Mesenteric fat pad (tissue), 1 donor: ENCODE measurements around the gene NABP2. TPM values are rescaled to one million over a fixed set of nuclear protein-coding genes. Genes with fewer than 3 reads are reported as not detected.
A peak's percentile ranks its signal among the peaks of the same experiment; 100 is the strongest.
"Not testable (repeated sequence)": the region's sequence is repeated elsewhere in the genome, so short reads cannot be mapped to it uniquely, and the experiment has no call there.

Experiments used
- DNase-seq: peaks from one replicate; pipeline ENCODE4 v3.0.0-alpha.2; 2020; ENCODE audit warnings: low spot score
- long read RNA-seq: library from polyadenylated mRNA; unstranded; transcript quantifications from one replicate; pipeline ENCODE4 v2.0.0, GENCODE V29; 2020
- total RNA-seq: library from RNA; stranded (reverse); fragmentation: NEBNext Ultra II Directional; extraction: Animal tissue kit (Norgen Biotek cat#: 25700); gene quantifications from one replicate; pipeline ENCODE4 v1.2.1, GENCODE V29; 2021
- donor health status: DM: yes; HTN: yes; CAD: no.

Gene NABP2
- total RNA-seq = 18.2 TPM
- long read RNA-seq, transcript NABP2-203 (6 exons, 1,775 nt) = minor isoform, 11 of 67 reads
- long read RNA-seq, transcript NABP2-201 (7 exons, 1,417 nt) = major isoform, 49 of 67 reads
- long read RNA-seq, partial matches to known transcripts = 1 of 67 reads
- long read RNA-seq, other reads (novel, unspliced or antisense) = 3 of 67 reads

DNA sequence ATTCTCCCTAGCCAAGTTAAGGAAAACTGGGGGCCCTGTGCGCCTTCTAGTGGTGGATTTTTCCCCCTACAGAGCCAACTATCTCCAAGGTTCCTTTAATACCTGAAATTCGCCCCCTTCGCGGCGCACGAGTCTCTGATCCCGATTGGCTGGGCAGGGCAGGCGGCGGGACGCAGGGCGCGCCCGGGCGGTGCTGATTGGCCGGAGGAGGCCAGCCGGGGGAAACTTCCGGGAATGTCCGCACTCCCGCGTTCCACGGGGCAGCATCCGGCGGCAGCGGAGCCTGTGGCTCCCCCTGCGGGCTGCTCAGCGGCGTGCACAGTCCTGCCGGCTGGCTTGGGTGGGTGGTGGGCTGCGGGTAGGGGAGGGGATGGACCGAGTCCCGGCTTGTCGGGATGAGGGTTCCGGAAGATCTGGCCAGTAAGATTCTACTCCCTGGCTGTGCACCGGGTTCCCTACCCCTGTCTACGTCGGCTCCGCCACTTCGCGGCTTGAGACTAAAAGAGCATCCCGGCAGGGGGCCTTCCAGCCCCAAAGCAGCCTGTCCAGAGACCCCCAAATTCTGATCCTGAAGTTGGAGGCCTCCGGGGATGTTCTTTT lies at the start of gene NABP2:
Gene NABP2 (plus strand): TSS at position 241 of the 600 bp plus-strand sequence. CDS start 515 bp downstream, outside the sequence.
- peak; percentile 99 for DNase-seq

GRCh38 chr12:56178347-56178746 lies 45.8 kb upstream of the NABP2 start:
- DNase-seq = no peak

DNA sequence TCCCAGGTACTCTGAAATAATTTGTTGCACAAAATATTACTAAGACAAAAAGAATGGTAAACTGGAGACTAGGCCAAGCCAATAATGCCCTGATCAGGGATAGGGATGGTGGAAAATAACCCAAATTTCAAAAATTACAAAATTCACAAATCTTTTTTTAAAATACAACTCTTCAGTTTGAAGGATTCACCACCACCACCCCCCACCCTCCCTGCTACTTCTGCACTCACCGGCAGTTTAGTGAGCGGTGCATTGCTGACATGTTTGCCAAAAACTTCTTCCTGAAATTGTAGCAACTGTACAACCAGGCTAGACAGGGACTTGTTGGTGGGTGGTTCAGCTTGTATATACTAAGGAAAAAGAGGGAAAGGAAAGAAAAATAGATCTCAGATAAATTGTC lies 37.2 kb upstream of the NABP2 start:
- no peak for DNase-seq

DNA sequence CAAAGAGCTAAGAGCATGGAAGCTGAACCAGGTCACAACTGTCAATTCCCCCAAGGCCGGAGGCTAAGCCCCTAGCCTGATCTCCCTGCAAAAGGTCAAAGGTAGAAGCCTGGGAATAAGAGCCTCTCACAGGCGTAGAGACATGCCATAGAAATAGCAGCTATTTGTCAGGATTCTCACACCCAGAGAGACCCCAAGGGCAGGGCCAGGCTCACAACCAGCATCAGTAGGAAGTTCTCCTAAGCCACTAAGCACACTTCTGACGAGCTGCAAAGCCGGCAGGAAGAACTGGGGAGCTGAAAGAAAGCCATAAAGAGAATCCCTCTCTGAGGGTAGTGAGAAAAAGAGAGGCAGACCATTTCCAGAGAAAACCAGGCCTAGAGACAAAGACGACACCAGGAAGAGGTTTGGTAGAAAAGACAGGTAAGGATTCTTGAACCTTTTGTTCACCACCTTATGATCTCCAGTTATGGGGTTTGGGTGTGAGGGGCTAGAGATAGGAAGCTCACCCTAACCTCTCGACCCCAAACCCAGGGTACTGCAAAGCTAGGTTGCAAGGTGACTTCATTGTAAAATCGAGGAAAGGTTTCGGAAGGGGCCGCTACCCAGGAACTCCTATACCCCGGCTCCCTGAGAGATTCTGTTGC lies 35.9 kb upstream of the NABP2 start:
- no peak for DNase-seq

DNA sequence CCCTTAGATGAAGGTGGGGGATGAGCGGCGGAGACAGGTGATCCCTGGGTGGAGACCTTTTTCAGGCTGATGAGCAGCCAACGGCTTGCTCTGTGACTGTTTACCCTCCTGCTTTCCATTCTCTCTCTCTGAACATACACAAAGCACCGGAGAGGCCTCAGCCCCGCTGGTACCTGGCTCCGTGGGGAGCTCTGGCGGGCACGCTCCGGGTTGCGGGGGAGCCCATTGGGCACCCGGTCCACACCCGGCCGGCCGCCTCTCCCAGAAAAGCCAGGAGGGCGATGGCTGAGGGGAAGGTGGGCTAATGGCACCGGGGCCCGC lies 35.4 kb upstream of the NABP2 start:
- DNase-seq = no peak

- peak; percentile 95 for DNase-seq
These were observed 34.8 kb upstream of the NABP2 start, which contains the start of gene SMARCC2 for GRCh38 chr12:56189099-56189917. Gene SMARCC2 (minus strand): TSS chr12:56189483. CDS start chr12:56189461, 22 bp downstream.

- peak; percentile 94 for DNase-seq
These were observed 34.0 kb upstream of the NABP2 start for GRCh38 chr12:56189918-56190694.

DNA sequence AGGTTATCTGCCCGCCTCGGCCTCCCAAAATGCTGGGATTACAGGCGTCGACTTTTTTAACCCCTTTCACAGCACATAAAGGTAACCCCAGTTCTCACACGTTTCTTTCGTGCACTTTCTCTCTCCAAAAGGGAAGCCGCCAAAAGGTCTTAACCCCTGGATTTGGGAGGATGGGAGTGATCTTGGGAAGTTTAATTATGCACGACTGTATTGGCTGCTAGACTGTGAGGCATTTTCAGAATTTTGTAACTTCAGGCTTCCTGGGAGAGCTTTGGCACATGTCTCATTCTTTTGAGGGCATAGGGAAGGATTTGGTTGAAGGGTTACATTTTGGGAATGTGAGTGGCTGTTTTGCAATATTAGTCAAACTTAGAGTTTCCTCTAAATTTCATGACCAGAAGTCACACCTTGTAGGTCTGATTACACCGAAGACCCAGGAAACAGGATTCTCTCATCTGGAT lies 33.4 kb upstream of the NABP2 start:
- DNase-seq = no peak

DNA sequence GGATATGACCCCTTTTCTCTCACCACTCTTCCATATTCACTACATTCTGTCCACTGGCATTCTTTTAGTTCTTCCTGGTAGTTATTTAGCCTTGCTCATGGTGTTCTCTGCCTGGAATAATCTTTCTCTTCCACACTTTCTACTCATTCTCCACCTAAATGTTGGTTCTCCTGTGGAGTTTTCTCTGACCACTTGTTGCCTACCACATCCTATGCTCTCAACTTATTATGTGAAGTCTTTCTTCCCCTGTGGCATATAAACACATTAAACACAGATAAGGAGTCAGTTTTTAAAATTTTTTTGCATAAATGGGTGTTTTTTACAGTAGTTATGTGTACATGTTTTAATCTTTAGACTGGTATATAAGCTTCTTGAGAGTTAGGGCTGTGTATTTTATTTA lies 31.6 kb upstream of the NABP2 start:
- DNase-seq = no peak

GRCh38 chr12:56193025-56193578 lies 31.0 kb upstream of the NABP2 start:
- no peak for DNase-seq

DNA sequence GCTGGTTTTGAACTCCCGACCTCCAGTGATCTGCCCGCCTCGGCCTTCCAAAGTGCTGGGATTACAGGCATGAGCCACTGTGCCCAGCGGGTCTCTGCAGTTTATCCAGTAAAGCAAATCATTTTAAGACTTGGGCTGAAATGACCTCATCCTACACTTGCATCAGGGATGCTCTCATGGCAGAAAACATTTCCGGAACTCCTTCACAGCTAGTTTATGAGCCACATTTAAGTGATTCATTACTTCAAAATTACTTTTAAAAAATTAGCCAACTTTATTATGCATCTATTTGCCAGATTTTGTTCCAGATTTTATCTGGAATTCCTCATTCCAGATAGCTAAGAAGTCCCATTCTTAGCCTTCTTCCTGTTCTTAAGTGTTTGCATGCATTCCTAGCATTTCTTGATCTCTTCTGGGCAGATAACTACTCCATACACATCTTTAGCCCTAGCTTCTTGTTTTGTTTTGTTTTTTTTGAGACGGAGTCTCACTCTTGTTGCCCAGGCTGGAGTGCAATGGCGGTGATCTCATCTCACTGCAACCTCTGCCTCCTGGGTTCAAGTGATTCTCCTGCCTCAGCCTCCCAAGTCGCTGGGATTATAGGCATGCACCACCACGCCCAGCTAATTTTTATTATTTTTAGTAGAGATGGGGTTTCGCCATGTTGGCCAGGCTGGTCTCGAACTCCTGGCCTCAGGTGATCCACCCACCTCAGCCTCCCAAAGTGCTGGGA lies 27.2 kb upstream of the NABP2 start:
- DNase-seq = not testable (repeated sequence)

GRCh38 chr12:56197921-56198635 lies 26.1 kb upstream of the NABP2 start:
- no peak for DNase-seq

- DNase-seq = no peak
These were observed 25.3 kb upstream of the NABP2 start for GRCh38 chr12:56198836-56199235.

GRCh38 chr12:56202366-56202765 lies 21.8 kb upstream of the NABP2 start:
- no peak for DNase-seq

GRCh38 chr12:56202838-56203237 lies 21.3 kb upstream of the NABP2 start:
- no peak for DNase-seq

GRCh38 chr12:56204275-56204674 lies 19.9 kb upstream of the NABP2 start:
- no peak for DNase-seq

- no peak for DNase-seq
These were observed 18.7 kb upstream of the NABP2 start for GRCh38 chr12:56205445-56205844.

- no peak for DNase-seq
These were observed 17.5 kb upstream of the NABP2 start for GRCh38 chr12:56206452-56207166.

- no peak for DNase-seq
These were observed 16.1 kb upstream of the NABP2 start for GRCh38 chr12:56208006-56208405.
